Ishikawa (cell line): Measurements from ENCODE around the gene ARHGEF7.

Source experiments
- CEBPB ChIP-seq: IDR thresholded peaks from 2 replicates; pipeline ENCODE4 v1.6.1; 2012
- CREB1 ChIP-seq: IDR thresholded peaks from 2 replicates; pipeline ENCODE4 v1.6.1; 2012; ENCODE audit warnings: low read depth
- EGR1 ChIP-seq: IDR thresholded peaks from 2 replicates; pipeline ENCODE4 v1.6.1; 2012
- EP300 ChIP-seq: IDR thresholded peaks from 2 replicates; pipeline ENCODE4 v1.6.1; 2012; ENCODE audit warnings: borderline replicate concordance
- FOXM1 ChIP-seq: IDR thresholded peaks from 2 replicates; pipeline ENCODE4 v1.6.1; 2012; ENCODE audit warnings: low read depth, borderline replicate concordance
- MAX ChIP-seq: IDR thresholded peaks from 2 replicates; pipeline ENCODE4 v1.6.1; 2012
- NFIC ChIP-seq: IDR thresholded peaks from 2 replicates; pipeline ENCODE4 v1.6.1; 2012
- RAD21 ChIP-seq: IDR thresholded peaks from 2 replicates; pipeline ENCODE4 v1.6.1; 2012; ENCODE audit warnings: low read depth
- REST ChIP-seq: IDR thresholded peaks from 2 replicates; pipeline ENCODE4 v1.6.1; 2012; ENCODE audit warnings: low read depth, mild to moderate bottlenecking
- TAF1 ChIP-seq: IDR thresholded peaks from 2 replicates; pipeline ENCODE4 v1.6.1; 2012; ENCODE audit warnings: low read depth, mild to moderate bottlenecking
- TCF12 ChIP-seq: IDR thresholded peaks from 2 replicates; pipeline ENCODE4 v1.6.1; 2012; ENCODE audit warnings: low read depth
- TEAD4 ChIP-seq: IDR thresholded peaks from 2 replicates; pipeline ENCODE4 v1.6.1; 2012
- USF1 ChIP-seq: IDR thresholded peaks from 2 replicates; pipeline ENCODE4 v1.6.1; 2012
- YY1 ChIP-seq: IDR thresholded peaks from 2 replicates; pipeline ENCODE4 v1.6.1; 2012; ENCODE audit warnings: low read depth
- ZBTB7A ChIP-seq: IDR thresholded peaks from 2 replicates; pipeline ENCODE4 v1.6.1; 2012; ENCODE audit warnings: low read depth

The ARHGEF7 gene

GRCh38 chr13:111346101-111346680 is 231.1 kb downstream of the ARHGEF7 start:
- no peak for TF ChIP-seq USF1
- no peak for TF ChIP-seq TCF12
- TF ChIP-seq RAD21: no peak
- no peak for TF ChIP-seq CREB1
- no peak for TF ChIP-seq TEAD4
- no peak for TF ChIP-seq FOXM1
- TF ChIP-seq NFIC: no peak
- no peak for TF ChIP-seq EP300
- TF ChIP-seq YY1: no peak
- TF ChIP-seq REST: no peak
- TF ChIP-seq ZBTB7A: no peak
- TF ChIP-seq MAX: no peak

- no peak for TF ChIP-seq ZBTB7A
- TF ChIP-seq TCF12: no peak
- no peak for TF ChIP-seq REST
- TF ChIP-seq TAF1: no peak
- TF ChIP-seq EGR1: no peak
- no peak for TF ChIP-seq YY1
- TF ChIP-seq EP300: no peak
- no peak for TF ChIP-seq USF1
- no peak for TF ChIP-seq TEAD4
These were observed 232.3 kb downstream of the ARHGEF7 start for GRCh38 chr13:111347438-111347837.

- TF ChIP-seq TEAD4: no peak
- TF ChIP-seq TCF12: no peak
- TF ChIP-seq ZBTB7A: no peak
- no peak for TF ChIP-seq EGR1
- TF ChIP-seq NFIC: no peak
- TF ChIP-seq EP300: no peak
- no peak for TF ChIP-seq CREB1
- TF ChIP-seq MAX: no peak
- no peak for TF ChIP-seq TAF1
- no peak for TF ChIP-seq CEBPB
- no peak for TF ChIP-seq REST
- no peak for TF ChIP-seq FOXM1
- no peak for TF ChIP-seq YY1
- TF ChIP-seq USF1: no peak
- TF ChIP-seq RAD21: no peak
These were observed 238.4 kb downstream of the ARHGEF7 start for GRCh38 chr13:111353508-111353907.

GRCh38 chr13:111354789-111355188 is 239.7 kb downstream of the ARHGEF7 start:
- no peak for TF ChIP-seq EGR1
- TF ChIP-seq MAX: no peak
- no peak for TF ChIP-seq CEBPB
- TF ChIP-seq TAF1: no peak
- TF ChIP-seq NFIC: no peak
- no peak for TF ChIP-seq TEAD4
- TF ChIP-seq RAD21: no peak
- TF ChIP-seq CREB1: no peak
- no peak for TF ChIP-seq TCF12
